ENCODE results near the gene DLEC1.
A peak's percentile ranks its signal among the peaks of the same experiment; 100 is the strongest.

DLEC1 gene

DNA sequence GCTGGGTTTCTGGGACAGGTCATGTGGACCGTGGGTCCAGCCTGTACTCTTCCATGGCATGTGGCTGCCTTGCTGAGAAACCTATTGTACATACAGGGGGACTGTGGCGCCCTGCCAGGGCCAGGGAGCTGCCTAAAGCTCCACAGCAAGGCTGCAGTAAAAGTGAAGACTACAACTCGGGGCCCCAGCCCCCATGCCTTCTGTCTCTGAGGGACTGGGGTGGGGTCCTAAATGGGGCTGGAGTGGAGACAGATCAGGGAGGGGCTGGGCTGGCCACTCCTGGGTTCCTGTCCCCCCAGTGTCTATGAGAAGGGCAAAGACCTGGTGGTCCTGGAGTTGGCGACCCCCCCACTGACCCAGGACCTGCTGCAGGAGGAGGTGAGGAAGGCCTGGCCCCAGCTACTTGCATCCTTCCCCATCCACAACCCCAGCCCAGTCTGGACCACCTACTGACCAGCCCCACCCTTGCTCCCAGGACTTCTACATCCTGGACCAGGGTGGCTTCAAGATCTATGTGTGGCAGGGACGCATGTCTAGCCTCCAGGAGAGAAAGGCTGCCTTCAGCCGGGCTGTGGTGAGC lies 41.1 kb upstream of the DLEC1 start:
- ATAC-seq (no peak), DNase-seq (ENCODE audit: low spot score in 2 of 2) (no peak)
- Mint-ChIP-seq H3K4me3 (peak overlapping the region; percentile 77), H3K9me3 (no peaks in the 10 kb centered on the region), H3K36me3 (peaks cover 30% of the 10 kb centered on the region), H3K4me1 (peaks cover 78% of the 10 kb centered on the region), H3K27ac (peak overlapping the region; percentile 97)

DNA sequence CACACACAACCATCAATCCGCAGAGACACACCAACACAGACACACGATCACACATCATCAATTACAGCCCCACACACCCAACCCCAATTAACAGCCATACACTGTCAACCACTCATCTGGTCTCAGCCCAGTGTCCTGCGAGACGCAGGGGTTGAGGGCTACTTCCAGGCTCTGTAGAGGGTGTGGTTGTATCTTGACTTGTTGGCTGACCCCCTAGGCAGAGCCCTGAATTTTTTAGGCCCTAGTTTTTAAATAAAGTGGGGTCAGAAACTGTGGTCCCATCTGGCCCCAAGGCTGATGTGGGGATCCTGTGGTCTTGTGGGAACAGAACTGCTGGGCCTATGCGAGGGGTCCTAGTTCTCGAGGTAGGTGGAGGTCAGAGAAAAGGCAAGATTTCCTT lies 39.2 kb upstream of the DLEC1 start:
- Mint-ChIP-seq H3K9me3 (no peaks in the 10 kb centered on the region), H3K4me3 (peak overlapping the region; percentile 77), H3K36me3 (peaks cover 37% of the 10 kb centered on the region), H3K27ac (peak overlapping the region; percentile 97), H3K4me1 (peaks cover 78% of the 10 kb centered on the region)
- ATAC-seq (no peak), DNase-seq (ENCODE audit: low spot score in 2 of 2) (no peak)

DNA sequence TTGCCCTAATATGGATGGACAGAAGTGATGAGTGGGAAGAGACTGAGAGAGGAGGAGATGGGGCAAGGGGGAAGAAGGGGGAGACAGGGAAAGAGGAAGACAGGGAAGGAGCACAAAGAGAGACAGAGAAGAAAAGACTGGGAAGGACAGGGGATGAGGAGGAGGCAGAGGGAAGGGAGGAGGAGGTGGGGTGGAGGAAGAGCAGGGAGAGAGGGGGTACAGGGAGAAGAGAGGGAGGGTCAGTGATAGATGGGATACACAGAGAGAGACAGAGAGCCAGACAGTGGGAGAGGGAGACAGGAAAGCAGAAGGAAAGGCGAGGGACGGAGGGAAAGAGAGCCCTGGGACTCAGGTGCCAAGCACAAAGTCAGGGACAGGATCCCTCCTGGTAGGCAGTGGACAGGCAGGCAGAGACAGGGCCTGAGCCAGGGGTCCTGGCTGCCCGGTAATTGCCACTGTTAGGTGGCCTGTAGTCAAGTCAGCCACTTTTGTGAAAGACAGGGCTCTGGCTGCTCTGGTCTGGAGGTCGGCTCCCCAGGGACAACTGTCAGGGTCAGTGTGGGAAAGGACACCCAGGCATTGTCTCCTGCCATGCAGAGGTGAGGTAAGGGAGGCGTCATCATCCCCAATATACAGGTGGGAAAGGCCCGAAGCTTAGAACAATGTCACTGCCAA lies 38.6 kb upstream of the DLEC1 start:
- ATAC-seq: no peak
- Mint-ChIP-seq H3K27ac (peak overlapping the region; percentile 97), H3K4me1 (peaks cover 78% of the 10 kb centered on the region), H3K4me3 (no peak overlapping the region), H3K9me3 (no peaks in the 10 kb centered on the region), H3K36me3 (peaks cover 42% of the 10 kb centered on the region)
- no peak for DNase-seq (ENCODE audit: low spot score in 2 of 2)

DNA sequence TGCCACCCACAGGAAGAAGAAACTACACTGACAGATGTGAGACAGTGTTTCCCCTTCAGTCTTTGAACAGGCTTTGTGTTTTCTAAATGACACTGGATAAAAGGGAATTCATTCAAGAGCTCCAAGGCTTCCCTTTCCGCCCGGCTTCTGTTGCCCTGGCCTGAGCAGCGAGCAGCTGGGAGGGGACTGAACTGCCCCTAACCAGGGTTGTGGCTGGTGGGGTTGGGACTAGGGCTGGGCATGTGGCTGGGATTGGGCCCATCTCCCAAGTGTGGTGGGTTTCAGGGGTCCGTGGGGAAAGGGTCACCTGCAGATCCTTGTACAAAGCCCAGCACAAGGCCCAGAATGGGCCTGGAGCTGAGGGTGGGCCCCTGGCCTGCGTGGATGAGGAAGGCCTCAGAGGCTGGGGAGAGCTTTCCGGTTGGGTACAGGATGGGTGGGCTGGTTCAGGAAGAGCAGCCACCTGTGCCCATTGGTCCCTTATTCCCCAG lies 38.0 kb upstream of the DLEC1 start:
- peak overlapping the region; percentile 85 for H3K27ac Mint-ChIP-seq
- H3K9me3 Mint-ChIP-seq: no peaks in the 10 kb centered on the region

DNA sequence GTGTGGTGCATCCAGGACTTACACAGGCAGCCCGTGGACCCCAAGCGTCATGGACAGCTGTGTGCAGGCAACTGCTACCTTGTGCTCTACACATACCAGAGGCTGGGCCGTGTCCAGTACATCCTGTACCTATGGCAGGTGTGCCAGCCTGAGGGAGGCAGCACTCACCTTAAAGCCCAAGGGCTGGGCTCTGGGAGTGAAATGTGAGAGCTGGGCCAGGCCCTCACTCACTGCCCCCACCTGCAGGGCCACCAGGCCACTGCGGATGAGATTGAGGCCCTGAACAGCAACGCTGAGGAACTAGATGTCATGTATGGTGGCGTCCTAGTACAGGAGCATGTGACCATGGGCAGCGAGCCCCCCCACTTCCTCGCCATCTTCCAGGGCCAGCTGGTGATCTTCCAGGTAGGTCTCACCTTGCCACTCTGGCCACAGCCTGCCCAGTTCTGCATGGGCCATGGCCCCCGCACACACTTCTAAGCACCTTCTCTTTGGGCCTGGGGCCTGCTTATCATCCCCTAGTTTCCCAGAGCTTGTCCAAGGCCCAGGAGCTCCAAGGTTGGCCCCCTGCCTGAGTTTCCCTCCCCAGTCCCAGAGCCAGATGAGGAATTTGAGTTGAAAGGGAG lies 37.4 kb upstream of the DLEC1 start:
- H3K4me1 Mint-ChIP-seq: peaks cover 69% of the 10 kb centered on the region
- H3K27ac Mint-ChIP-seq: peak overlapping the region; percentile 85
- no peak for DNase-seq (ENCODE audit: low spot score in 2 of 2)
- ATAC-seq: no peak
- H3K9me3 Mint-ChIP-seq: no peaks in the 10 kb centered on the region
- no peak overlapping the region for H3K4me3 Mint-ChIP-seq
- H3K36me3 Mint-ChIP-seq: peaks cover 36% of the 10 kb centered on the region

More for the DNA sequence above, 38.0 kb upstream of the DLEC1 start:
- H3K36me3 Mint-ChIP-seq: peaks cover 40% of the 10 kb centered on the region
- DNase-seq (ENCODE audit: low spot score in 2 of 2): no peak
- H3K4me3 Mint-ChIP-seq: no peak overlapping the region
- H3K4me1 Mint-ChIP-seq: peaks cover 75% of the 10 kb centered on the region
- no peak for ATAC-seq

DNA sequence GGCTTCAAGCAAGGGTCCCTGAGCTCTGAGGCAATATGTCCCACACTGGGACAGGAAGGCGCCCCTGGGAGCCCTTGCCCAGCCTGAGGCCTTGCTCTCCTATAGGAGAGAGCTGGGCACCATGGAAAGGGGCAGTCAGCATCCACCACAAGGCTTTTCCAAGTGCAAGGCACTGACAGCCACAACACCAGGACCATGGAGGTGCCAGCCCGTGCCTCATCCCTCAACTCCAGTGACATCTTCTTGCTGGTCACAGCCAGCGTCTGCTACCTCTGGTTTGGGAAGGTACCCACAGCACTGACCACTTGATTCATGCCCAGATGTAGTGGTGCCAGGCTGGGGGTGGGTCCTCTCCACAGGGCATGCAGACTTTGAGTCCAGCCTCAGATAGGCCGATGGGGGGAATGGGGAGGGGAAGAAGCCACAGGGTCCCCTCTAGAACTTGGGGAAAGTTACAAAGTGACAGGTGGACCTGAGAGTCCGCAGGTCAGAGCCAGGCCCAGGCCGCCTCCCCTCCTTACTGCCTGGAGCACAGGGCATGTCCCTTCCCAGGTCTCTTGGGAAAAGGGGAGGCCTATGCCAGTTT lies 36.6 kb upstream of the DLEC1 start:
- DNase-seq (ENCODE audit: low spot score in 2 of 2) (no peak), ATAC-seq (no peak)
- peaks cover 61% of the 10 kb centered on the region for H3K4me1 Mint-ChIP-seq
- H3K4me3 Mint-ChIP-seq: no peak overlapping the region
- no peaks in the 10 kb centered on the region for H3K9me3 Mint-ChIP-seq
- H3K27ac Mint-ChIP-seq: peak overlapping the region; percentile 85
- peaks cover 31% of the 10 kb centered on the region for H3K36me3 Mint-ChIP-seq

DNA sequence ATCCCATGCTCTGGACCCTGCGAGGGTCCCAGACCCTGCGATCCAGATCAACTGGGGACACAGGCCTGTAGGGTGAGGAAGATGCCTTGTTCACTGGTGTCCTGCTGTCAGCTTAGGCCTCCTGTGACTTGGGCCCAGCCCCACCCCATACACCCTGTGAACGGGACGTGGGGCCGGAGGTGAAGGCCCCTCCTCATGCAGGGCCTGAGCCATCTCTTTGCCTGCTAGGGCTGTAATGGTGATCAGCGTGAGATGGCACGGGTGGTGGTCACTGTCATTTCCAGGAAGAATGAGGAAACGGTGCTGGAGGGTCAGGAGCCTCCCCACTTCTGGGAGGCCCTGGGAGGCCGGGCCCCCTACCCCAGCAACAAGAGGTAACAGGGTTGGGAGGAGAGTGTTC lies 36.1 kb upstream of the DLEC1 start:
- peaks cover 55% of the 10 kb centered on the region for H3K4me1 Mint-ChIP-seq
- no peak overlapping the region for H3K4me3 Mint-ChIP-seq
- H3K9me3 Mint-ChIP-seq: no peaks in the 10 kb centered on the region
- no peak for DNase-seq (ENCODE audit: low spot score in 2 of 2)
- peaks cover 37% of the 10 kb centered on the region for H3K36me3 Mint-ChIP-seq
- peak overlapping the region; percentile 85 for H3K27ac Mint-ChIP-seq
- ATAC-seq: no peak

DNA sequence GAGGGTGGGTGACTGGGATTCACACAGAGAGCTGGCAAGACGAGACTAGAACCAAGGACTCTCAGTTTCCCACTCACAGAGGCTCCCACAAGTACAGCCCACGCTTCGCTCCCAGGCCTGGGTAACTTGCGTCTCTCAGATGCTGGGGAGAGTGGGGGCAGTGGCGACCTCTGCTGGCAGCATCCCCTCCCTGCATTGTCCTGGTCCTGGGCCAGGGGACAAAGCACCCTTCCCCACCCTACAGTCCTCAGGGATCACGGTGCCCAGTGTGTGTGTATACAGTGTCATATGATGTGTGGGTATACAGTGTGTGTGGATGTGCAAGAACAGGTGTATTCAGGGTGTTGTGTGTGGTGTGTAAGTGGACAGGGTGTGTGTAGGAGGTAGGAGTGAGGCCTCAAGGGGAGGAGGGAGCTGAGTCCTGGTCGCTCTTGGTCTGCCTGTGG lies 35.6 kb upstream of the DLEC1 start:
- Mint-ChIP-seq H3K36me3 (peaks cover 38% of the 10 kb centered on the region), H3K27ac (peak overlapping the region; percentile 88), H3K4me3 (no peak overlapping the region), H3K4me1 (peaks cover 51% of the 10 kb centered on the region), H3K9me3 (no peaks in the 10 kb centered on the region)
- ATAC-seq (peak; percentile 31), DNase-seq (ENCODE audit: low spot score in 2 of 2) (peak; percentile 53 to 75)

DNA sequence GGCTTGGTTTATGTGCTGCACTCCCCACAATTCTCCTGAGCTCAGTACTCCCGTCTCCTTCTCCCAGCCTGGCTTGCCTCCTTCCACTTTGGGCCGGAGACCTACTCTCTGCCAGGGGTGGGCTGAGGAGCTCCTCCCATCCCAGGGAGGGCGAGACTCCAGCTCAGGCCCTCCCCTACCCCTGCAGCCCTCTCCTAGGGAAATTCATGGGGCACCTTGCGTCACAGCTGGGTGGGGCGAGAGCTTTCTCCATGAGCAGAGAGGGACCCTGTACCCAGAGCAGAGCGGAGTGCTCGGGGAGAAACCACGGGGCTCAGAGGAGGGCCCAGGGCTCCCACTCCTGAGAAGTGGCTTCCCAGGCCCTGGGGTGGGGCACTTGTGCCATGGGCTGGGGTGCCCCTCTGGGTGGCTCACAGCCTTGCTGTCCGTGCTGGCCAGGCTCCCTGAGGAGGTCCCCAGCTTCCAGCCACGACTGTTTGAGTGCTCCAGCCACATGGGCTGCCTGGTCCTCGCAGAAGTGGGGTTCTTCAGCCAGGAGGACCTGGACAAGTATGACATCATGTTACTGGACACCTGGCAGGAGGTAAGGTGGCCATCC lies 35.1 kb upstream of the DLEC1 start:
- H3K4me3 Mint-ChIP-seq: peak overlapping the region; percentile 31
- peaks cover 41% of the 10 kb centered on the region for H3K36me3 Mint-ChIP-seq
- H3K9me3 Mint-ChIP-seq: no peaks in the 10 kb centered on the region
- no peak for ATAC-seq
- DNase-seq (ENCODE audit: low spot score in 2 of 2): no peak
- H3K4me1 Mint-ChIP-seq: peaks cover 46% of the 10 kb centered on the region
- peak overlapping the region; percentile 88 for H3K27ac Mint-ChIP-seq

DNA sequence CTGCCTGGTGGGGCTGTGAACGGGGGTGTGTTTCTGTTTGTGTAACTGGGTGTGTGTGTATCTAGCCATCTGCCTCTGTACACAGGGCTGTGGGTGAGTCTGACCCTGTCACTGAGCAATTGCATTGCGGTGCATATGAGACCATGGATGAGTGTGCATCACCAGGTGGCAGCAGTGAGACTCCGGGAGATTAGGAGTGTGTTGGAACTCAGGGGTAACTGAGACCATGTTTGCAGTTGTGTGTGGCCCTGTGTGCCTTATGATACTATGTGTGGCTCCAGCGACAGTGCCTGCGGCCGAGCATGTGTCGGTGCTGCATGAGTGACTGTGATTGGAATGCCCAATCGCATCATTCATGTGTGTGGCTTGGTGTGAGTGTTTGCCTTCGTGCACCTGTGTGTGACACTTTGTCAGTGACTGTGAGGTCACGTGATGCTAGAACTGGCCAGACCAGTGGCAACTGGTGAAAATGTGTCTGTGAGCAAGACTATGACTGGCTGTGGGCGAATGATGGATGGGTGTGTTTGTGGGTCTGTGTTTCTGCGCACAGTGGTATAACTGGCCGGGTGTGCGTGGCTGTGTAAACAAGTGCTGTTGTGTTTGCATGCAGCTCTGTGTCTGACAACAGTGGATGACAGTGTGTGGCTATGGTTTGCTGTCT lies 34.5 kb upstream of the DLEC1 start:
- H3K27ac Mint-ChIP-seq: peak overlapping the region; percentile 88
- ATAC-seq (peak; percentile 80), DNase-seq (ENCODE audit: low spot score in 2 of 2) (peak in 1 of 2 donors; percentile 41)
- H3K9me3 Mint-ChIP-seq: no peaks in the 10 kb centered on the region
- peaks cover 44% of the 10 kb centered on the region for H3K36me3 Mint-ChIP-seq
- peaks cover 39% of the 10 kb centered on the region for H3K4me1 Mint-ChIP-seq
- H3K4me3 Mint-ChIP-seq: peak overlapping the region; percentile 31

DNA sequence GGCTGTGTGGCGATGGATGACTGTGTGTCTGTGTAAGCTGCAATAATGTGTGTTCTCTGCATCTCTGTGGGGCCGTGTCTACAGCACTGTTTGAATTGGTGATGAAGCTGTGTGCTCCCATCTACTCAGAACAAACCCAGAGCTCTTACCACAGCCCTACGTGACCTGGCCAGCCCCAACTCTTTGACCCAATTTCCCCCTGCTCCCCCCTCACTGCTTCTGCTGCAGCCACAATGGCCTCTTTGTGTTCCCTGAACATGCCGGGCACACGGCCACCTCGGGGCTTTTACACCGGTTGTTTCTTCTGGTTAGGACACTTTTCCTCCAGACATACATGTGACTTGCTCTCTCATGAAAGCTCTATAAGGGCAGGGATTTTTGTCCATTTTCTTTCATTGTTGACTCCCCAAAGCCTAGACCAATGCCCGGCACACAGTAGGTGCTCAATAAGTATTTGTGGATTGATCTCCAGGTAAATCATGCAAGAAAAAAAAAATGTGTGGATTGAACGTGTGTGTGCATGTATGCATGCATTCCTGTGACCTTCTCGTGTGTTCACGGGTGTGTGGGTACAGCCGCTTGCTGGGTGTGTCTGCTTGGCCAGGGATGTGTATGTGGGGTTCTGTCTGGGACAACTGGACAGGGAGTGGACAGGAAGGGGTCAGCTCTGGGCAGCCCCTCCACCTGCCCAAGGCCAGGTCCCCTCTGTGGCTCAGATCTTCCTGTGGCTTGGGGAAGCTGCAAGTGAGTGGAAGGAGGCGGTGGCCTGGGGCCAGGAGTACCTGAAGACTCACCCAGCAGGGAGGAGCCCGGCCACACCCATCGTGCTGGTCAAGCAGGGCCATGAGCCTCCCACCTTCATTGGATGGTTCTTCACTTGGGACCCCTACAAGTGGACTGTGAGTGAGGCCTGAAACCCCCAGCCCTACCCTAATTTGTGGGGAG lies 33.7 kb upstream of the DLEC1 start:
- no peaks in the 10 kb centered on the region for H3K9me3 Mint-ChIP-seq
- DNase-seq (ENCODE audit: low spot score in 2 of 2) (no peak), ATAC-seq (peak; percentile 71)
- H3K27ac Mint-ChIP-seq: peak overlapping the region; percentile 88
- peaks cover 47% of the 10 kb centered on the region for H3K36me3 Mint-ChIP-seq
- no peak overlapping the region for H3K4me3 Mint-ChIP-seq
- H3K4me1 Mint-ChIP-seq: peaks cover 41% of the 10 kb centered on the region

DNA sequence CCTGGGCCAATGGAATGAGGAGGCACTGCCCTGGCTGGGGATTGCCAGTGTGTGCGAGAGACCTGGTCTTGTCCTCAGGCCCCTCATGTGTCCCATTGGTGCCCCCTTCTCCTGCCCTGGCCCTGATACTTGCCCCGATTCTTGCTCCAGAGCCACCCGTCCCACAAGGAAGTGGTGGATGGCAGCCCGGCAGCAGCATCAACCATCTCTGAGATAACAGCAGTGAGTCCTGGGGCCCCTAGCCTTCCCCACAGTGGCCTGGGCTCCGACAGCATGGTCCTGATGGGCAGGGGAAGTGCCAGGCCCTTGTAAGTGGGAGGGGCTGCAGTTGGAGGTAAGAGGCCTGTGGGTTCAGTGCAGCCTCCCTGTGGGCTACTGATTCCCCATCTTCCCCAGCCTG lies 33.0 kb upstream of the DLEC1 start:
- H3K9me3 Mint-ChIP-seq: no peaks in the 10 kb centered on the region
- peak overlapping the region; percentile 88 for H3K27ac Mint-ChIP-seq
- no peak for ATAC-seq
- H3K4me1 Mint-ChIP-seq: peaks cover 41% of the 10 kb centered on the region
- no peak for DNase-seq (ENCODE audit: low spot score in 2 of 2)
- H3K4me3 Mint-ChIP-seq: no peak overlapping the region
- H3K36me3 Mint-ChIP-seq: peaks cover 44% of the 10 kb centered on the region

DNA sequence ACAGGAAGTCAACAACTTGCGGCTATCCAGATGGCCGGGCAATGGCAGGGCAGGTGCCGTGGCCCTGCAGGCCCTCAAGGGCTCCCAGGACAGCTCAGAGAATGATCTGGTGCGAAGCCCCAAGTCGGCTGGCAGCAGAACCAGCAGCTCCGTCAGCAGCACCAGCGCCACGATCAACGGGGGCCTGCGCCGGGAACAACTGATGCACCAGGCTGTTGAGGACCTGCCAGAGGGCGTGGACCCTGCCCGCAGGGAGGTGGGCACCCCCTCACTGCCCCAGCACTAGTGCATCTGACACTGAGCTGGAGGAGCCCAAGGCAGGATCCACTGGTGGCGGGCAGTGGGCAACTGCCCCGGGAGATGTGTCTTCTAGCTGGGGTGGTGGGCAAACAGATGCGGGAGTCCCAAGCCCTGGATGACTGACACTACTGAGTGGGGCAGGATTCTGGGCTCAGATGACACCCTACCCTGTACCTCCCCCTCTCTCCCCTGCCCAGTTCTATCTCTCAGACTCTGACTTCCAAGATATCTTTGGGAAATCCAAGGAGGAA lies 32.5 kb upstream of the DLEC1 start:
- Mint-ChIP-seq H3K4me1 (peaks cover 41% of the 10 kb centered on the region), H3K36me3 (peaks cover 44% of the 10 kb centered on the region), H3K27ac (peak overlapping the region; percentile 88), H3K9me3 (no peaks in the 10 kb centered on the region), H3K4me3 (no peak overlapping the region)
- no peak for DNase-seq (ENCODE audit: low spot score in 2 of 2)
- no peak for ATAC-seq

DNA sequence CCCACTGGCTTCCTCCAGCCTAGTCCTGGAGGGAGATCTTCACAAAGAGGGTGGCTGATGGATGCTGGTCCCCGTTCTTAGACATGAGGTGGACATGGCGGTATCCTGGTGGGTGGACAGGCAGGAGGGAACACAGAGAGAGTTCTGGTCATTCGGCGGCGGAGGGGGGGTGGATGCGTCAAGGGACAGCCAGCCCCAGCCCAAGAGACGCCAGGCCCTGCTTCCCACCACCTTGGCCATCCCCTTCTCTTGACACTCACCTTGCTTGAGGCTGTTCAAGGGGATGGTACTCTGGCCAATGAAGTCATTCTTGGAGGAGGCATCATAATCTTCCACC lies 31.3 kb upstream of the DLEC1 start:
- H3K36me3 Mint-ChIP-seq: peaks cover 43% of the 10 kb centered on the region
- H3K4me3 Mint-ChIP-seq: no peak overlapping the region
- no peaks in the 10 kb centered on the region for H3K9me3 Mint-ChIP-seq
- peaks cover 34% of the 10 kb centered on the region for H3K4me1 Mint-ChIP-seq
- peak overlapping the region; percentile 72 for H3K27ac Mint-ChIP-seq
- ATAC-seq: no peak
- no peak for DNase-seq (ENCODE audit: low spot score in 2 of 2)

Data from stimulated activated effector memory CD8-positive, alpha-beta T cell treated with anti-CD3 and anti-CD28 coated beads, Interleukin-12 subunit alpha, Interleukin-12 subunit beta, amount 100 ng/mL, for 72 hours (primary cell).